Measurements from ENCODE around the gene SYTL3.

GRCh38 chr6:158725704-158726103 is 75.8 kb downstream of the SYTL3 start:
- no peak for TF ChIP-seq CTCF (IDR thresholded peaks at IDR 0.05)
- TF ChIP-seq POLR2A (IDR thresholded peaks at IDR 0.05) = no peak
